Transverse colon (tissue), 4 donors: ENCODE results near the gene PVALB. TPM values are rescaled to one million over a fixed set of nuclear protein-coding genes. Genes with fewer than 3 reads are reported as not detected.
A peak's percentile ranks its signal among the peaks of the same experiment; 100 is the strongest.

Source experiments
- DNase-seq: peaks from one replicate; pipeline ENCODE4 v3.0.0-alpha.2; 2019
- H3K27ac ChIP-seq, 4 donors: fragments of 200-600 bp; sonication (generic); 2 replicates each; pipeline ENCODE4 v1.5.1; 2016 to 2018; ENCODE audit warnings: inconsistent platforms in 4 of 4
- H3K27me3 ChIP-seq: fragments of 200-600 bp; sonication (generic); 2 replicates; pipeline ENCODE4 v1.5.1; 2017; ENCODE audit warnings: inconsistent platforms
- H3K36me3 ChIP-seq, 4 donors: fragments of 200-600 bp; sonication (generic); 2 replicates each; pipeline ENCODE4 v1.5.1; 2017 to 2019; ENCODE audit warnings: inconsistent platforms in 4 of 4
- H3K4me1 ChIP-seq, 4 donors: fragments of 200-600 bp; sonication (generic); 2 replicates each; pipeline ENCODE4 v1.5.1; 2017 to 2020; ENCODE audit warnings: inconsistent platforms in 4 of 4
- H3K4me3 ChIP-seq, 4 donors: fragments of 200-600 bp; sonication (generic); 1 replicate in 1 of 4; 2 replicates in 3 of 4; pipeline versions ENCODE4 v1.5.1 to v1.6.1; 2017 to 2019; ENCODE audit warnings: inconsistent platforms in 4 of 4
- H3K9me3 ChIP-seq, 2 donors: fragments of 200-600 bp; sonication (generic); 2 replicates each; pipeline ENCODE4 v1.5.1; 2017 to 2019; ENCODE audit warnings: inconsistent platforms in 2 of 2
- CTCF ChIP-seq, 5 experiments: fragments of 200-600 bp in 3 of 5; fragments of 450-650 bp in 2 of 5; sonication (generic) in 3 of 5; IDR thresholded peaks; 1 replicate in 2 of 5; 2 replicates in 3 of 5; pipeline ENCODE4 v1.5.1; 2016 to 2017; ENCODE audit warnings: antibody characterized with exemption in 5 of 5, inconsistent platforms in 3 of 5, mild to moderate bottlenecking in 2 of 5, moderate library complexity in 1 of 5
- EP300 ChIP-seq: sonication (generic); formaldehyde crosslinking; IDR thresholded peaks from one replicate; pipeline ENCODE4 v1.6.1; 2017; ENCODE audit warnings: antibody characterized with exemption, low read depth
- POLR2A ChIP-seq: fragments of 450-650 bp; IDR thresholded peaks from one replicate; pipeline ENCODE4 v1.6.1; 2016; ENCODE audit warnings: antibody characterized with exemption, mild to moderate bottlenecking, moderate library complexity
- POLR2AphosphoS5 ChIP-seq, 3 donors: sonication (generic); formaldehyde crosslinking; IDR thresholded peaks; one replicate each; pipeline ENCODE4 v1.6.1; 2016; ENCODE audit warnings: antibody characterized with exemption in 3 of 3
- WGBS, 2 donors: methylation state at CpG; one replicate each; pipeline ENCODE4 v1.1.5; 2018; ENCODE audit warnings: low coverage in 1 of 2; 5-methylcytosine and 5-hydroxymethylcytosine counted together
- in situ Hi-C, 4 donors: fragments of 200-750 bp; cut with MboI; loops; one replicate each; pipeline versions ENCODE4 v1.15.0 to v1.15.1; 2017; ENCODE audit warnings: low sequenced_read_pairs in 3 of 4, low pct_ligation_motif_present in 1 of 4, low pct_unique_long_range_greater_than_20kb in 1 of 4
- intact Hi-C: fragments of 100-400 bp; cut with DNase I; formaldehyde crosslinking; loops from one replicate; pipeline ENCODE4 v1.15.1; 2023; ENCODE audit warnings: low total_unique reads
- total RNA-seq, 4 donors: library from RNA; depleted of rRNA; stranded (reverse); fragments of >200 nt; gene quantifications; one replicate each; pipeline ENCODE4 v1.1.0, GENCODE V29; 2016

PVALB gene
- total RNA-seq, 4 donors from 2014 or later, result 2.7 TPM; not detected in 3

DNA sequence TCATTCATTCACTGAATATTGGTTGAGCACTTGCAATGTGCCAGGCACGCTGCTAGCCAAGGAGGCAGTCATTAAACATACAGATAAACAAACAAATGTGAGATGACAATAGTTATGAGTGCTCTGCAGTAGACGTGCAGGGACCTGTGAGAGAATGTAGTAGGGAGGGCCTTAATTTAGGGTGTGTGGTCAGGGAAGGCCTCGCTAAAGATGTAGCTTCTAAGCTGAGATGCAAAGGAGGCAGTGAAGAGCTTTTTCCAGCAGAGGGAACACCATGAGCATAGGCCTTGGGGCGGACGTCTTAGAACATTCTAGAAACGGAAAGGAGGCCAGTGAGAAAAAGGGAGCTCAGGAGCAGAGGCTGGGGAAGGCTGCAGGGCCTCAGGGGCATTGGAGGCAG is 43.2 kb upstream of the PVALB start:
- TF ChIP-seq EP300, result no peak
- no peak for TF ChIP-seq POLR2AphosphoS5 (IDR thresholded peaks at IDR 0.05)
- TF ChIP-seq CTCF (IDR thresholded peaks at IDR 0.05), result no peak
- no peak for TF ChIP-seq POLR2A
- no peaks in the 10 kb centered on the region for H3K36me3 ChIP-seq
- no peak overlapping the region for H3K4me3 ChIP-seq
- intact Hi-C loops (no loop called here), in situ Hi-C loops (loop anchor here in 2 of 4 donors (10.0 to 25.0 kb wide), 3 partner anchors 115 to 323 kb away; partner anchors contain the start of gene EIF3D (in 2 of the 2))
- WGBS, 2 donors, result 57% methylated on average over 6 of the region's 6 CpGs; no CpG with 5 or more reads in 1 of the 2 donors
- H3K27ac ChIP-seq, result peak overlapping the region; percentile 20 to 81 (median 74)
- DNase-seq, result no peak
- H3K27me3 ChIP-seq, result no peaks in the 10 kb centered on the region
- peaks cover 0 to 6% (median 0%) of the 10 kb centered on the region in 4 donors for H3K4me1 ChIP-seq
- no peaks in the 10 kb centered on the region for H3K9me3 ChIP-seq

DNA sequence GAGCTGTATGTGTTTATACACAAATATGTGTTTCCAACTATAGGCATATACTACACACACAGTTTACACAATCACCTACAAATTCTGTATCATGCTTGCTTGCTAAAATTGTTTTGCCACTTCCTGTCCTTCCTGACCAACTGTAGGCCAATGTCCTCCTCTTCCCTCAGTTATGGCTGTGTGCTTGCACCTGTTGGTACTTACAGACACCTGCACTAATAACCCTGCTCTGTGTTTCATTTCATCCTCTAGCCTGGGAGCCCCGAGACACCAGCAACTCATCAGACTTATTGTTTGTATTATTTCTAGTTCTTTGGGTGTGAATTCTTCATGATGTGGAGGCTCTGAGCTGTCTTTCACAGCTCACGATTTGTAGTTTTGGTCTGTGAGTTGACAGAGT is 42.1 kb upstream of the PVALB start:
- H3K27ac ChIP-seq, result peak overlapping the region in 1 of 4 donors; percentile 9
- no peaks in the 10 kb centered on the region for H3K27me3 ChIP-seq
- intact Hi-C loops, result no loop called here
- H3K4me1 ChIP-seq, result peaks cover 0 to 6% (median 0%) of the 10 kb centered on the region in 4 donors
- no peak for TF ChIP-seq POLR2A
- DNase-seq, result no peak
- no peaks in the 10 kb centered on the region for H3K36me3 ChIP-seq
- 77 to 80% methylated on average over 1 to 2 of the region's 2 CpGs for WGBS, 2 donors
- no peaks in the 10 kb centered on the region for H3K9me3 ChIP-seq
- in situ Hi-C loops, result loop anchor here in 2 of 4 donors (25.0 kb wide), 2 partner anchors 128 to 322 kb away; partner anchors contain the start of gene EIF3D (in 2 of the 2)
- H3K4me3 ChIP-seq, result no peak overlapping the region

DNA sequence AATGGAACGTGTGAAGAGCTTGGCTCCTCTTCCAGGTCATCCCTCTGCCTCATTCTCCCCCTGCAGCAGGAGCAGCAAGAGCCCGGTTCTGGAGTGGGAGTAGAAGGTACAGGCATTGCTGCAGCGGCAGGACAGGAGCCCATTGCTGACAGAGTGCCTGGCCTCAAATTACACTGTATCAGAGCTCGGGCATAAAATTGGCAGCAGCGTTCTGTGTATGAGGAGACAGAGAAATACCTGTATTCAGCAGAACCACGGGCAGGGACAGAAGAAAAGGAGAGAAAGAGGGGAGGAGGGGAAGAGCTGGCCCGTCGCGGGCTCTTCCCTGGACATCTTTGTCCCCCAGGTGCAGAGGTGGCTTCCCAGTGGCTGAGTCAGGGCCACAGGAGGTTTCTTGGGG is 41.3 kb upstream of the PVALB start:
- Histone ChIP-seq H3K36me3 (no peaks in the 10 kb centered on the region), H3K4me1 (peaks cover 0 to 6% (median 0%) of the 10 kb centered on the region in 4 donors), H3K4me3 (no peak overlapping the region), H3K27ac (no peak overlapping the region), H3K27me3 (no peaks in the 10 kb centered on the region), H3K9me3 (no peaks in the 10 kb centered on the region)
- in situ Hi-C loops (loop anchor here in 2 of 4 donors (25.0 kb wide), 2 partner anchors 129 to 321 kb away; partner anchors contain the start of gene EIF3D (in 2 of the 2)), intact Hi-C loops (no loop called here)
- DNase-seq, result no peak
- WGBS, 2 donors, result 77 to 81% methylated on average over 4 to 9 of the region's 9 CpGs
- TF ChIP-seq EP300, result no peak
- TF ChIP-seq CTCF (IDR thresholded peaks at IDR 0.05), result no peak
- TF ChIP-seq POLR2A, result no peak
- TF ChIP-seq POLR2AphosphoS5 (IDR thresholded peaks at IDR 0.05), result no peak

GRCh38 chr22:36856792-36857135 is 39.9 kb upstream of the PVALB start:
- H3K4me1 ChIP-seq, result peaks cover 0 to 6% (median 0%) of the 10 kb centered on the region in 4 donors
- H3K9me3 ChIP-seq, result no peaks in the 10 kb centered on the region
- H3K4me3 ChIP-seq, result no peak overlapping the region
- no peaks in the 10 kb centered on the region for H3K36me3 ChIP-seq
- DNase-seq, result no peak
- H3K27ac ChIP-seq, result no peak overlapping the region
- no peak for TF ChIP-seq POLR2AphosphoS5 (IDR thresholded peaks at IDR 0.05)
- TF ChIP-seq POLR2A, result no peak
- no peak for TF ChIP-seq EP300
- TF ChIP-seq CTCF (IDR thresholded peaks at IDR 0.05), result no peak
- in situ Hi-C loops, result loop anchor here in 2 of 4 donors (25.0 kb wide), 2 partner anchors 131 to 319 kb away; partner anchors contain the start of gene EIF3D (in 2 of the 2)
- no peaks in the 10 kb centered on the region for H3K27me3 ChIP-seq
- WGBS, 2 donors, result 61 to 87% methylated on average over 6 to 8 of the region's 8 CpGs
- intact Hi-C loops, result no loop called here
